ENCODE measurements around the gene SUN1. TPM values are rescaled to one million over a fixed set of nuclear protein-coding genes. Genes with fewer than 3 reads are reported as not detected.

Gene SUN1
- total RNA-seq, 1 donor from 2014 or later = 183 TPM

- no peak for TF ChIP-seq CTCF (IDR thresholded peaks at IDR 0.05; ENCODE audit: borderline replicate concordance)
- Histone ChIP-seq H3K9me3 (replicated peaks) (no peaks in the 10 kb centered on the region), H3K27me3 (ENCODE audit: low read depth) (no peaks in the 10 kb centered on the region), H3K27ac (replicated peaks) (peak overlapping the region; percentile 95), H3K4me1 (peaks cover 86% of the 10 kb centered on the region), H3K36me3 (peaks cover 29% of the 10 kb centered on the region), H3K4me3 (peak overlapping the region; percentile 94)
- no peak for DNase-seq
- intact Hi-C loops (cut with micrococcal nuclease) = no loop called here
These were observed 44.7 kb downstream of the SUN1 start for GRCh38 chr7:876972-877311.

- no peaks in the 10 kb centered on the region for H3K9me3 ChIP-seq (replicated peaks)
- peak overlapping the region; percentile 94 for H3K4me3 ChIP-seq
- TF ChIP-seq CTCF (IDR thresholded peaks at IDR 0.05; ENCODE audit: borderline replicate concordance) = no peak
- H3K27me3 ChIP-seq (ENCODE audit: low read depth) = no peaks in the 10 kb centered on the region
- H3K27ac ChIP-seq (replicated peaks) = peak overlapping the region; percentile 95
- peaks cover 86% of the 10 kb centered on the region for H3K4me1 ChIP-seq
- DNase-seq = no peak
- H3K36me3 ChIP-seq = peaks cover 22% of the 10 kb centered on the region
- intact Hi-C loops (cut with micrococcal nuclease) = no loop called here
These were observed 45.3 kb downstream of the SUN1 start for GRCh38 chr7:877312-878232.

- Histone ChIP-seq H3K4me1 (peaks cover 86% of the 10 kb centered on the region), H3K27me3 (ENCODE audit: low read depth) (no peaks in the 10 kb centered on the region), H3K4me3 (peak overlapping the region; percentile 94), H3K36me3 (peaks cover 9% of the 10 kb centered on the region), H3K27ac (replicated peaks) (peak overlapping the region; percentile 59), H3K9me3 (replicated peaks) (no peaks in the 10 kb centered on the region)
- no peak for TF ChIP-seq CTCF (IDR thresholded peaks at IDR 0.05; ENCODE audit: borderline replicate concordance)
- intact Hi-C loops (cut with micrococcal nuclease) = no loop called here
- DNase-seq = no peak
These were observed 46.8 kb downstream of the SUN1 start for GRCh38 chr7:879093-879492.

GRCh38 chr7:879706-880105 lies 47.4 kb downstream of the SUN1 start:
- TF ChIP-seq CTCF (IDR thresholded peaks at IDR 0.05; ENCODE audit: borderline replicate concordance) = no peak
- Histone ChIP-seq H3K36me3 (peaks cover 6% of the 10 kb centered on the region), H3K4me3 (no peak overlapping the region), H3K4me1 (peaks cover 86% of the 10 kb centered on the region), H3K27ac (replicated peaks) (peak overlapping the region; percentile 59), H3K27me3 (ENCODE audit: low read depth) (no peaks in the 10 kb centered on the region), H3K9me3 (replicated peaks) (no peaks in the 10 kb centered on the region)
- intact Hi-C loops (cut with micrococcal nuclease) = no loop called here
- no peak for DNase-seq

GRCh38 chr7:880450-880849 lies 48.2 kb downstream of the SUN1 start:
- intact Hi-C loops (cut with micrococcal nuclease) = no loop called here

More at GRCh38 chr7:880450-880849, 48.2 kb downstream of the SUN1 start:
- Histone ChIP-seq H3K27ac (replicated peaks) (peak overlapping the region; percentile 59), H3K27me3 (ENCODE audit: low read depth) (no peaks in the 10 kb centered on the region), H3K4me1 (peaks cover 86% of the 10 kb centered on the region), H3K4me3 (no peak overlapping the region), H3K36me3 (peaks cover 6% of the 10 kb centered on the region), H3K9me3 (replicated peaks) (no peaks in the 10 kb centered on the region)
- no peak for TF ChIP-seq CTCF (IDR thresholded peaks at IDR 0.05; ENCODE audit: borderline replicate concordance)
- no peak for DNase-seq
